Neuronal stem cell (in vitro differentiated cells): ENCODE results near the gene PCGF2.
A peak's percentile ranks its signal among the peaks of the same experiment; 100 is the strongest.

Source experiments
- DNase-seq: peaks from one replicate; pipeline ENCODE4 v3.0.0-alpha.2; 2013; ENCODE audit warnings: low spot score
- H2AFZ ChIP-seq: one replicate; pipeline ENCODE4 v1.6.1; 2013; ENCODE audit warnings: mild to moderate bottlenecking, low read length, inconsistent platforms
- H2AK5ac ChIP-seq: 2 replicates; pipeline ENCODE4 v1.6.1; 2013; ENCODE audit warnings: low read depth, mild to moderate bottlenecking, inconsistent platforms, low read length, moderate library complexity, mixed read lengths
- H2BK120ac ChIP-seq: 2 replicates; pipeline ENCODE4 v1.6.1; 2013; ENCODE audit warnings: low read depth, mild to moderate bottlenecking, inconsistent platforms, low read length, moderate library complexity, mixed read lengths
- H2BK12ac ChIP-seq: one replicate; pipeline ENCODE4 v1.6.1; 2013; ENCODE audit warnings: low read length, inconsistent platforms
- H2BK15ac ChIP-seq: 2 replicates; pipeline ENCODE4 v1.6.1; 2013; ENCODE audit warnings: mild to moderate bottlenecking, low read length, inconsistent platforms, mixed read lengths
- H2BK5ac ChIP-seq: one replicate; pipeline ENCODE4 v1.6.1; 2013; ENCODE audit warnings: inconsistent platforms, mild to moderate bottlenecking, low read length, moderate library complexity
- H3K14ac ChIP-seq: one replicate; pipeline ENCODE4 v1.6.1; 2013; ENCODE audit warnings: low read length, inconsistent platforms
- H3K18ac ChIP-seq: 2 replicates; pipeline ENCODE4 v1.6.1; 2013; ENCODE audit warnings: low read length, inconsistent platforms
- H3K23ac ChIP-seq: 2 replicates; pipeline ENCODE4 v1.6.1; 2013; ENCODE audit warnings: low read depth, mild to moderate bottlenecking, mixed read lengths, low read length, inconsistent platforms; ENCODE audit not compliant: poor library complexity
- H3K27ac ChIP-seq: replicated peaks from 3 replicates; pipeline ENCODE4 v1.5.1; 2013; ENCODE audit warnings: low read length, inconsistent platforms
- H3K27me3 ChIP-seq, 3 experiments: 2 replicates each; pipeline ENCODE4 v1.6.1; 2013; ENCODE audit warnings: low read length in 3 of 3, mild to moderate bottlenecking in 2 of 3, inconsistent platforms in 1 of 3, low read depth in 1 of 3, mixed read lengths in 1 of 3, moderate library complexity in 1 of 3; ENCODE audit not compliant: control insufficient read depth in 3 of 3, insufficient read depth in 3 of 3
- H3K36me3 ChIP-seq, 2 donors: replicated peaks in 1 of 2; 2 replicates each; pipeline ENCODE4 v1.6.1; 2013; ENCODE audit warnings: low read length in 2 of 2; ENCODE audit not compliant: control insufficient read depth in 2 of 2, insufficient read depth in 2 of 2
- H3K4ac ChIP-seq: 2 replicates; pipeline ENCODE4 v1.6.1; 2013; ENCODE audit warnings: inconsistent platforms, mild to moderate bottlenecking, low read length, moderate library complexity
- H3K4me1 ChIP-seq, 2 donors: 1 replicate in 1 of 2; 2 replicates in 1 of 2; pipeline ENCODE4 v1.6.1; 2013; ENCODE audit warnings: low read length in 2 of 2, low read depth in 1 of 2; ENCODE audit not compliant: control insufficient read depth in 2 of 2, insufficient read depth in 1 of 2
- H3K4me2 ChIP-seq: one replicate; pipeline ENCODE4 v1.6.1; 2013; ENCODE audit warnings: mild to moderate bottlenecking, low read length, inconsistent platforms; ENCODE audit not compliant: insufficient read depth, poor library complexity, severe bottlenecking
- H3K4me3 ChIP-seq, 2 donors: 2 replicates each; pipeline ENCODE4 v1.5.1; 2013; ENCODE audit warnings: low read length in 2 of 2, mild to moderate bottlenecking in 2 of 2, inconsistent platforms in 1 of 2, moderate library complexity in 1 of 2
- H3K79me1 ChIP-seq: one replicate; pipeline ENCODE4 v1.6.1; 2013; ENCODE audit warnings: low read depth, mild to moderate bottlenecking, inconsistent platforms, low read length, moderate library complexity
- H3K9ac ChIP-seq: one replicate; pipeline ENCODE4 v1.6.1; 2013; ENCODE audit warnings: mild to moderate bottlenecking, low read depth, low read length, inconsistent platforms; ENCODE audit not compliant: poor library complexity
- H3K9me3 ChIP-seq, 2 donors: replicated peaks in 1 of 2; 2 replicates each; pipeline versions ENCODE3 to v1.6.1; 2013; ENCODE audit warnings: low read length in 2 of 2, mild to moderate bottlenecking in 2 of 2, inconsistent platforms in 1 of 2, low read depth in 1 of 2, mixed read lengths in 1 of 2, moderate library complexity in 1 of 2; ENCODE audit not compliant: control insufficient read depth in 2 of 2, insufficient read depth in 1 of 2
- H4K8ac ChIP-seq: one replicate; pipeline ENCODE4 v1.6.1; 2013; ENCODE audit warnings: low read depth, mild to moderate bottlenecking, inconsistent platforms, low read length, moderate library complexity
- H4K91ac ChIP-seq: one replicate; pipeline ENCODE4 v1.6.1; 2013; ENCODE audit warnings: low read length, low read depth, mild to moderate bottlenecking, inconsistent platforms; ENCODE audit not compliant: poor library complexity
- WGBS, 2 donors: extraction: QIAGEN DNeasy Blood & Tissue Kit; methylation state at CpG; one replicate each; pipeline ENCODE4 v1.1.7; 2013; ENCODE audit warnings: missing lambda C conversion rate in 2 of 2, mixed read lengths in 1 of 2; ENCODE audit not compliant: insufficient read length in 2 of 2, insufficient replicate concordance in 1 of 2; ENCODE audit errors: extremely low coverage in 2 of 2; 5-methylcytosine and 5-hydroxymethylcytosine counted together

PCGF2 gene

DNA sequence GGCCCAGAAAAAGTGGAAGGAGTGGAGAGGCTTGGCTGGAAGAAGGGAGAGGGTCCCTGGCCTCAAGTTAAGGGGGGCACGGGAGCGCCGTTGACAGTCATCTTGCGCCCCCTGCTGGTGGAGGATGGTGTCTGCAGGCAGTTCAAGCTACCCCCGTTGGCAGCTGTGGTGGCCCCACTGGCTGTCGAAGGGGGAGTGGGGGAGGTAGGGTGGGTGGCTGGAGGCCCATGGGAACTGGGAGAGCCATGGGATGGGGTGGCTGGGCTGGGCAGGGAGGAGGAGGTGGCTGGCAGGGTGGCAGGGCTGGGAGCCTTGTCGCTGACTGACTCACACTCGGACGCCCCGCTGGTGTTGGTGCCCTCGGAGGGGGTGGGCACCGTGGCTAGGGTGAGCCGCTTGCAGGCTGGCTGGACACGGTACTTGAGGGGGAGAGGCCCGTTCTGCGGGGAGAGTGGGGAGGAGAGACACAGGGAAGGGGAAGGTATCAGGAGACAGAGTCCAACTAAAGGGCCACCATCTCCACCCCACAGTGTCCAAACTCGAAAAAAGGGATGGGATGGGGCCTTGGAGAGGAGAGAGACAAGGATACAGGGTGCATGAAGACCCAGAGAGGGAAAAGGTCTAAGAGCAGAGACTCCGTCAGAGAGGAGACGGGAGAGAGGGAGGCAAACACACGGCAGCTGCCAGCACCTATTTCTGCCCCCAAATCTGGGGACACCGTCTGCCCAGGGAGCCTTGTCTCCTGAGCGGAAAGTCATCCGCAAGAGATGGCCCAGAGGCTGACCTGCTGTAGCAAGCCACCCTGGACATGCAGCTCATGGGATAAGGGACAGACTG is 12.8 kb downstream of the PCGF2 start:
- Histone ChIP-seq H3K4me1 (peaks cover 5 to 6% of the 10 kb centered on the region in 2 donors), H3K27ac (no peak overlapping the region), H2BK5ac (no peak overlapping the region), H3K14ac (no peak overlapping the region), H2AK5ac (peak overlapping the region; percentile 40), H3K18ac (peak overlapping the region; percentile 65), H2BK120ac (no peak overlapping the region), H3K4me2 (no peak overlapping the region), H3K23ac (peak overlapping the region; percentile 95), H2BK12ac (no peak overlapping the region), H3K4ac (no peak overlapping the region), H3K9me3 (no peaks in the 10 kb centered on the region), H3K36me3 (peaks cover 43 to 82% of the 10 kb centered on the region in 2 donors), H4K8ac (peak overlapping the region; percentile 1), H2BK15ac (no peak overlapping the region), H3K9ac (peak overlapping the region; percentile 12), H4K91ac (no peak overlapping the region), H3K4me3 (no peak overlapping the region), H2AFZ (no peak overlapping the region), H3K79me1 (peaks cover 4% of the 10 kb centered on the region), H3K27me3 (no peaks in the 10 kb centered on the region)
- WGBS, 2 donors: no CpG with 5 or more reads among the region's 23 CpGs
- DNase-seq: no peak

DNA sequence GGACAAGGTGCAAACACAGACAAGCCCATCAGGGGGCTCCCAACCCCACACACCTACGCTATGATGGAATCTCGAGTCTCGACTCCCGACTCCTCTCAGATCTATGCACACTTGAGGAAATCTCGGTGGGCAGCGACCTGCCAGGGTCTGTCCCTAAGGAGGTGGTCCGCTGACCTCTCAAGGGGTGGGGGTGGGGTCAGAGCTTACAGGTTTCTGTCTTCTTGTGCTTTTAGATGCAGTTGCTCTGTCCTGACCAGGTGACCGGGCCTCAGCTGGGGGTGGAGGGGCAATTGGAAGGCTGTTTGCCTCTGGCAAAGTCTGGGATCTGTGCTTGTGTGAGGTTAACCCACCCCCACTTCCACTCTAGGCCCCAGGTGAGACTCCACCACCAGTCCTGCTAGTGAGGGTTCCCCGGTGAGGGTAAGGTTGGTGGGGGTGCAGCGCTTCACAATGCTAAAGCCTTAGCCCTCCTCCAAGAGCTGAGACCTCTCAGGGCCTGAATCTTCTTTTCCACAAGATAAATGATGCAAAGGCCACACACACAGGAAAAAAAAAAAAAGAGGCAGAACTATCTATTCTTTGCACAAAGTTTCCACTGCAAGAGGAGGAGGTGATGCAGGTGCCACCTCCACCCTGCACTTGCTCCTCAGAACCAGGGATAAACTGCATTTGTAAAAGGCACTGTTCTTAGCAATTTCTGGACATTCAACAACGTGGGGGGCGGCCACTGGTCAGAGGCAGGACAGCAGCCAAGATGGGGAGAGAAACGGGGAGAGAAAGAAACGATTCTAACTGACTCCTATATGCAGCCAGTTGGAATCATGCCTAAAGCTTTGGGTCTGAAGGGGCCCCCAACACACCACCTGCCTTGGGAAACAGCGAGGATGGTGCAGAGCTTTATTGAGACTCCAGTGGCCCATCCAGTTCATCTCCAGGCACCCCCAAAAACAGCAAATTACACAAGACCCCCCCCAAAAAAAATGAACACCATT is 13.9 kb downstream of the PCGF2 start:
- no peak overlapping the region for H4K91ac ChIP-seq
- no peak overlapping the region for H2BK15ac ChIP-seq
- H3K4me2 ChIP-seq: no peak overlapping the region
- H3K27ac ChIP-seq: no peak overlapping the region
- H3K79me1 ChIP-seq: peaks cover 2% of the 10 kb centered on the region
- no peak overlapping the region for H2AFZ ChIP-seq
- H2BK5ac ChIP-seq: no peak overlapping the region
- DNase-seq: no peak
- no peaks in the 10 kb centered on the region for H3K9me3 ChIP-seq
- H3K18ac ChIP-seq: no peak overlapping the region
- peaks cover 34 to 73% of the 10 kb centered on the region in 2 donors for H3K36me3 ChIP-seq
- WGBS, 2 donors: no CpG with 5 or more reads among the region's 15 CpGs
- H4K8ac ChIP-seq: no peak overlapping the region
- H2BK120ac ChIP-seq: no peak overlapping the region
- H3K27me3 ChIP-seq: no peaks in the 10 kb centered on the region
- no peak overlapping the region for H3K4me3 ChIP-seq
- H3K4me1 ChIP-seq: peaks cover 7 to 10% of the 10 kb centered on the region in 2 donors
- no peak overlapping the region for H3K9ac ChIP-seq
- H3K4ac ChIP-seq: no peak overlapping the region
- H2AK5ac ChIP-seq: no peak overlapping the region
- H3K14ac ChIP-seq: no peak overlapping the region
- H3K23ac ChIP-seq: no peak overlapping the region
- no peak overlapping the region for H2BK12ac ChIP-seq

DNA sequence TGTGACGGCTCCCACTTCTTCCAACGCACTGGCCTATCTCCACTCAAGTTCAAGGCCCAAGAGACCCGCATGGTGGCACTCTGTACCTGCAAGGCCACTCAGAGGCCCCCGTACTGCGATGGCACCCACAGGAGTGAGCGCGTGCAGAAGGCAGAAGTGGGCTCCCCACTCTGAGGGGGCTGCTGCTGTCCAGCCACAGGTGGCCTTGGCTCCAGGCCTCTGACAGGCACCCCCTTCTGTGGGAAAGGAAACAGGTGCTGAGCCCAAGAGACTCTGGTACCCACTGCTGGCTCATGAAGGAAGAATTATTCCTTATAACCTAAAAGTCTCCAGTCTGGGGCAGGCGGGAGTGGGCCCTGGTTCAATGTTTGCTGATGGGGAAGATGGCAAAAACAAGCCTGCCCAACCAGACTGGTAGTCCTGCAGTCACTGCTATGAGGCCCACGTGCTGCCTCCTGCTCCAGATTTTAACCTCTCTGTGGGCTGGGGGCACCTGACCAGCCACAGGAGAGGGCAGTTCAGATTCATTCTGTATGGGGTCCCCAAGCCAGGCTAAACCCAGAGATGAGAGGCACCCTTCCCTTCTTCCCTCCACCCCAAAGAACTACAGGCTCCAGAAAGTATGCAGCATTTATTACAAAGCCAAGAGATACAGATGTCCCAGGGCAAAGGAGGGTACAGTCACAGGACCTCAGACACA is 14.7 kb downstream of the PCGF2 start:
- no peak overlapping the region for H2BK12ac ChIP-seq
- H3K18ac ChIP-seq: no peak overlapping the region
- peaks cover 9 to 12% of the 10 kb centered on the region in 2 donors for H3K4me1 ChIP-seq
- no CpG with 5 or more reads among the region's 9 CpGs for WGBS, 2 donors
- H3K79me1 ChIP-seq: no peaks in the 10 kb centered on the region
- no peak overlapping the region for H2BK120ac ChIP-seq
- H3K14ac ChIP-seq: no peak overlapping the region
- H3K4ac ChIP-seq: no peak overlapping the region
- no peak overlapping the region for H2AFZ ChIP-seq
- H3K9ac ChIP-seq: no peak overlapping the region
- H4K91ac ChIP-seq: no peak overlapping the region
- H3K27ac ChIP-seq: no peak overlapping the region
- H3K9me3 ChIP-seq: no peaks in the 10 kb centered on the region
- no peak overlapping the region for H2AK5ac ChIP-seq
- H2BK15ac ChIP-seq: no peak overlapping the region
- H3K4me3 ChIP-seq: no peak overlapping the region
- peaks cover 26 to 68% of the 10 kb centered on the region in 2 donors for H3K36me3 ChIP-seq
- no peak for DNase-seq
- no peaks in the 10 kb centered on the region for H3K27me3 ChIP-seq
- no peak overlapping the region for H2BK5ac ChIP-seq
- H3K23ac ChIP-seq: peak overlapping the region; percentile 58
- no peak overlapping the region for H4K8ac ChIP-seq
- H3K4me2 ChIP-seq: no peak overlapping the region
